ENCODE measurements around the gene LCN10. TPM values are rescaled to one million over a fixed set of nuclear protein-coding genes. Genes with fewer than 3 reads are reported as not detected.

LCN10 gene
- total and polyA plus RNA-seq, 9 of the 15 experiments (the other 6 are each of a cell fraction or from before 2014, with no cell fraction given) = 0.10 to 0.21 (median 0.14) TPM; not detected in 6

DNA sequence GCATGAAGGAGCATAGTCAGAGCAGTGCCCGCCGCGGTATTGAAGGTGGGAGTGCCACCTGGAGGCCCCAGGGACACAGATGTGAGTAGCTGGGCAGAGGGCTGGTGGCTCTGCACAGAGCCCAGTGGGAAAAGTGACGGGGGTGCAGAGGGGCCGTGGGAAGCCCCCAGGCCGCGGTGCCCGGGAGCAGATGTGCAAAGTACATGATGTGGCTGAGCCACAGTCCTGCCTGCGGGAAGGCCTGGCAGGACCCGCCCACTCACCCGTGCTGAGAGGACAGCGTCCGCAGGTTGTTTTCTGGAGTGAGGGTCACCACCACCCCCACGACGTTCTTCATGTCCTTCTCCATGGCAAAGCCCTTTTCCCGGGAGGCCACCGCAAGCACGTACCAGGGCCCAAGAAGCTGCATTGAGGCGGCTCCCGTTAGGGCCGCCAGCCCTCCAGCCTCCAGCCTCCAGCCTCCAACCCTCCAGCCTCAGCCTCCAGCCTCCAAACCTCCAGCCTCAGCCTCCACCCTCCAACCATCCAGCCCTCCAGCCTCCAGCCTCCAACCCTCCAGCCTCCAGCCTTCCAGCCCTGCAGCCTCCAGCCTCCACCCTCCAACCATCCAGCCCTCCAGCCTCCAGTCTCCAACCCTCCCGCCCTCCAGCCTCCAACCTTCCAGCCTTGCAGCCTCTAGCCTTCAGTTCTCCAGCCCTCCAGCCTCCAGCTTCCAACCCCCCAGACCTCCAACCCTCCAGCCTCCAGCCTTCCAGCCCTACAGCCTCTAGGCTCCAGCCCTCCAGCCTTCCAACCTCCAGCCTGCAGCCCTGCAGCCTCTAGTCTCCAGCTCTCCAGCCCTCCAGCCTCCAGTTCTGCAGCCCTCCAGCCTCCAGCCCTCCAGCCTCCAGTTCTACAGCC, 4.7 kb upstream of the LCN10 start:
- H3K36me3 ChIP-seq (ENCODE audit: control insufficient read depth, insufficient read depth, low read length) = no peaks in the 10 kb centered on the region
- H3K9ac ChIP-seq (ENCODE audit: insufficient read depth in 1 of 2, low read depth in 2 of 2, low read length in 2 of 2) = no peak overlapping the region
- H3K79me2 ChIP-seq (ENCODE audit: control insufficient read depth, insufficient read depth, low read length) = no peaks in the 10 kb centered on the region
- CTCF ChIA-PET (ENCODE audit: low intra/inter-chr PET ratio) = no interaction called here
- peaks cover 7 to 70% of the 10 kb centered on the region in 2 experiments for H3K4me1 ChIP-seq (replicated peaks in 1 of 2; ENCODE audit: control insufficient read depth in 2 of 2, insufficient read depth in 2 of 2, low read length in 2 of 2)
- intact Hi-C loops (cut with micrococcal nuclease) (no loop called here), in situ Hi-C loops (cut with MboI) (no loop called here)
- 53% methylated on average over 13 of the region's 22 CpGs for WGBS (ENCODE audit: insufficient coverage, low coverage, missing lambda C conversion rate)
- no peak overlapping the region for H3K27ac ChIP-seq (ENCODE audit: extremely low read depth, low read depth, low read length)
- no peak overlapping the region for H2AFZ ChIP-seq (ENCODE audit: low read depth, low read length)
- DNase-seq (ENCODE audit: extremely low read depth in 1 of 4, low spot score in 3 of 4) (no peak), ATAC-seq (no peak), FAIRE-seq (no peak)
- no peak for TF ChIP-seq CC2D1A (IDR thresholded peaks at IDR 0.05)
- TF ChIP-seq, protein P1, sequence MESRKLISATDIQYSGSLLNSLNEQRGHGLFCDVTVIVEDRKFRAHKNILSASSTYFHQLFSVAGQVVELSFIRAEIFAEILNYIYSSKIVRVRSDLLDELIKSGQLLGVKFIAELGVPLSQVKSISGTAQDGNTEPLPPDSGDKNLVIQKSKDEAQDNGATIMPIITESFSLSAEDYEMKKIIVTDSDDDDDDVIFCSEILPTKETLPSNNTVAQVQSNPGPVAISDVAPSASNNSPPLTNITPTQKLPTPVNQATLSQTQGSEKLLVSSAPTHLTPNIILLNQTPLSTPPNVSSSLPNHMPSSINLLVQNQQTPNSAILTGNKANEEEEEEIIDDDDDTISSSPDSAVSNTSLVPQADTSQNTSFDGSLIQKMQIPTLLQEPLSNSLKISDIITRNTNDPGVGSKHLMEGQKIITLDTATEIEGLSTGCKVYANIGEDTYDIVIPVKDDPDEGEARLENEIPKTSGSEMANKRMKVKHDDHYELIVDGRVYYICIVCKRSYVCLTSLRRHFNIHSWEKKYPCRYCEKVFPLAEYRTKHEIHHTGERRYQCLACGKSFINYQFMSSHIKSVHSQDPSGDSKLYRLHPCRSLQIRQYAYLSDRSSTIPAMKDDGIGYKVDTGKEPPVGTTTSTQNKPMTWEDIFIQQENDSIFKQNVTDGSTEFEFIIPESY (CRISPR knock-in tag; IDR thresholded peaks at IDR 0.05) = peak; percentile 68
- TF ChIP-seq PTBP1 (IDR thresholded peaks at IDR 0.05; ENCODE audit: low read depth, low read length) = 0 out of 2 replicates have a peak, but pooled peaks have one; percentile 48
- H3K4me3 ChIP-seq = no peak overlapping the region
- POLR2A ChIA-PET = interaction anchor here (1.0 to 1.3 kb wide), 2 partner anchors 12 to 13 kb away, joined by 3 read pairs; no protein-coding TSS in a partner anchor
- H3K4me2 ChIP-seq (ENCODE audit: insufficient read depth, low read length) = no peak overlapping the region
- H3K9me1 ChIP-seq (ENCODE audit: control insufficient read depth, insufficient read depth, low read length) = no peaks in the 10 kb centered on the region
- H3K9me3 ChIP-seq (replicated peaks; ENCODE audit: control insufficient read depth, insufficient read depth, low read depth, low read length) = 0 out of 2 replicates have a peak, but pooled peaks cover 7% of the 10 kb centered on the region
- no peaks in the 10 kb centered on the region for H3K27me3 ChIP-seq (ENCODE audit: control insufficient read depth in 2 of 2, insufficient read depth in 2 of 2, low read length in 2 of 2)
- H4K20me1 ChIP-seq (replicated peaks; ENCODE audit: control insufficient read depth, insufficient read depth, low read length) = no peaks in the 10 kb centered on the region
- BruUV-seq (replicated peaks) = no TSS peak
